HFFc6 (cell line): ENCODE data around the gene PRLR. TPM values are rescaled to one million over a fixed set of nuclear protein-coding genes. Genes with fewer than 3 reads are reported as not detected.
A peak's percentile ranks its signal among the peaks of the same experiment; 100 is the strongest.

Source experiments
- DNase-seq: peaks from one replicate; pipeline ENCODE4 v3.0.0-alpha.2; 2018
- H3K27ac Mint-ChIP-seq: 2 replicates; pipeline ENCODE4 v1.8.0; 2020; ENCODE audit warnings: mild to moderate bottlenecking, mixed read lengths
- H3K27me3 Mint-ChIP-seq: 2 replicates; pipeline ENCODE4 v1.8.0; 2021; ENCODE audit warnings: mild to moderate bottlenecking, moderate library complexity, mixed read lengths; ENCODE audit not compliant: insufficient read depth
- H3K36me3 Mint-ChIP-seq: 2 replicates; pipeline ENCODE4 v1.8.0; 2021; ENCODE audit warnings: low read depth, mixed read lengths
- H3K4me1 Mint-ChIP-seq: 2 replicates; pipeline ENCODE4 v1.8.0; 2020; ENCODE audit warnings: low read depth, mixed read lengths
- H3K4me3 Mint-ChIP-seq: 2 replicates; pipeline ENCODE4 v1.8.0; 2020; ENCODE audit warnings: mild to moderate bottlenecking, moderate library complexity, mixed read lengths
- H3K9me3 Mint-ChIP-seq: 2 replicates; pipeline ENCODE4 v1.8.0; 2020; ENCODE audit warnings: mild to moderate bottlenecking, mixed read lengths
- CTCF ChIP-seq: fragments of 200-600 bp; sonication (generic); IDR thresholded peaks from 2 replicates; pipeline ENCODE4 v1.5.0; 2021; ENCODE audit warnings: antibody characterized with exemption, mild to moderate bottlenecking
- total RNA-seq, 6 experiments: library from RNA; stranded (reverse); fragmentation: NEBNext Ultra II Directional; extraction: Animal tissue kit (Norgen Biotek cat#: 25700); gene quantifications; 2 replicates in 1 of 6; 3 replicates in 5 of 6; pipeline ENCODE4 v1.2.3, GENCODE V29; 2021

Gene PRLR
- total RNA-seq, 6 experiments from 2014 or later: 0.91 to 1.5 (median 1.3) TPM

DNA sequence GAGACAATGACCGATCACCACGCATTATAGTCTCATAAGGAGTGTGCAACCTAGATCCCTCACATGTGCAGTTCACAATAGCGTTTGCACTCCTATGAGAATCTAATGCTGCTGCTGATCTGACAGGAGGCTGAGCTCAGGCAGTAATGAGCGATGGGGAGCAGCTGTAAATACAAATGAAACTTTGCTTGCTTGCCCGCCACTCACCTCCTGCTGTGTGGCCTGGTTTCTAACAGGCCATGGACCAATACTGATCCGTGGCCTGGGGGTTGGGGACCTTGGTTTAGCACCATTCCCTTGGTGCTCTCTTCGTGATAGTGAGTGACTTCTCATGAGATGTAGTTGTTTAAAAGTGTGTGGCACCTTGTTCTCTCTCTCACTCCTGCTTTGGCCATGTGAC, 50.2 kb downstream of the PRLR start:
- Mint-ChIP-seq H3K4me3 (no peak overlapping the region), H3K27me3 (peaks cover 2% of the 10 kb centered on the region), H3K9me3 (no peaks in the 10 kb centered on the region), H3K27ac (no peak overlapping the region), H3K36me3 (no peaks in the 10 kb centered on the region), H3K4me1 (peaks cover 10% of the 10 kb centered on the region)
- TF ChIP-seq CTCF: no peak
- DNase-seq: no peak

GRCh38 chr5:35177783-35178182, 52.5 kb downstream of the PRLR start:
- Mint-ChIP-seq H3K27me3 (peaks cover 2% of the 10 kb centered on the region), H3K9me3 (no peaks in the 10 kb centered on the region), H3K4me3 (no peak overlapping the region), H3K36me3 (no peaks in the 10 kb centered on the region), H3K4me1 (peaks cover 4% of the 10 kb centered on the region), H3K27ac (no peak overlapping the region)
- no peak for DNase-seq
- no peak for TF ChIP-seq CTCF

DNA sequence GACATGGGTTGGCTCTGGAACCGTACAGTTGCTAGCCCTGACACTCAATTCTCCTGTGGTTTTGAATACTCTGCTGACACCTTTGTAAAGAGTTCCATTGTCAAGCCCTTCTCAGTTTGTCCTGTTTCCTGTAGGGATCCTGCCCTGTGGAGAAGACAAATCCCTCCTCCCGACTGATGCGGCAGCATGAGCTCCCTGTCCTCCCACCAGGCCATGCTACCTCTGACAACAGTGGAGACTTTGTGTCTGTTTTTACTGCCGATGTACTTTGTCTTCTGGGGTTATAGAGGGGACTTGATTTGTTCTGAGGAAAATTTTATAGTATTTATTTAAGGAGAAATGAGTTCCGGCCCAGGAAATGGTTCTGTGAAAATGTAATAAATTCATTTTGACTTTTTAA, 57.8 kb downstream of the PRLR start:
- Mint-ChIP-seq H3K27me3 (peaks cover 2% of the 10 kb centered on the region), H3K27ac (no peak overlapping the region), H3K9me3 (0 out of 2 replicates have a peak, but pooled peaks cover 2% of the 10 kb centered on the region), H3K4me3 (no peak overlapping the region), H3K36me3 (no peaks in the 10 kb centered on the region), H3K4me1 (no peaks in the 10 kb centered on the region)
- no peak for TF ChIP-seq CTCF
- no peak for DNase-seq

DNA sequence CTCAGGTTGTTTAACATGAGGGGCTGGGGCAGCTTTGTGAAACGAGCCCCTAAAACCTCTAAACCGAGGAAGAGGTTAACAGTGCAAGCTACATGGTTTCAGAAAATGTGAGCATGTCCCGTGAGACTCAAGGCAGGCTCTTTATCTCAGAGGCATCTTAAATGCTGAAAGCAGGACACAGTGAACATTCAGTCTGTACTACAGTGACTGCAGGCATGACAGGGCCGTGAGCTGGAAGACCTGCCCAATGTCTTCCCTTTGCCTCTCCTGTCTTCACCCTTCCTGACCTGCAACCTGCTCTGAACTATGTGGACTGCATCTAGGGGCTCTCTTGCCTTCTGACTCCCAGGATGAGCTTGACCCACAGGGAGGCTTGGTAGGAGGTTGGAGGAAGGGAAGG, 58.3 kb downstream of the PRLR start:
- TF ChIP-seq CTCF: no peak
- H3K4me1 Mint-ChIP-seq: no peaks in the 10 kb centered on the region
- no peak overlapping the region for H3K4me3 Mint-ChIP-seq
- no peak overlapping the region for H3K27ac Mint-ChIP-seq
- 0 out of 2 replicates have a peak, but pooled peaks cover 5% of the 10 kb centered on the region for H3K9me3 Mint-ChIP-seq
- no peak for DNase-seq
- no peaks in the 10 kb centered on the region for H3K36me3 Mint-ChIP-seq
- peaks cover 2% of the 10 kb centered on the region for H3K27me3 Mint-ChIP-seq

GRCh38 chr5:35171078-35171477, 59.2 kb downstream of the PRLR start:
- DNase-seq: no peak
- H3K9me3 Mint-ChIP-seq: 0 out of 2 replicates have a peak, but pooled peaks cover 5% of the 10 kb centered on the region
- no peak for TF ChIP-seq CTCF
- no peak overlapping the region for H3K4me3 Mint-ChIP-seq
- H3K27ac Mint-ChIP-seq: no peak overlapping the region
- H3K4me1 Mint-ChIP-seq: no peaks in the 10 kb centered on the region
- H3K36me3 Mint-ChIP-seq: no peaks in the 10 kb centered on the region
- H3K27me3 Mint-ChIP-seq: peaks cover 2% of the 10 kb centered on the region

DNA sequence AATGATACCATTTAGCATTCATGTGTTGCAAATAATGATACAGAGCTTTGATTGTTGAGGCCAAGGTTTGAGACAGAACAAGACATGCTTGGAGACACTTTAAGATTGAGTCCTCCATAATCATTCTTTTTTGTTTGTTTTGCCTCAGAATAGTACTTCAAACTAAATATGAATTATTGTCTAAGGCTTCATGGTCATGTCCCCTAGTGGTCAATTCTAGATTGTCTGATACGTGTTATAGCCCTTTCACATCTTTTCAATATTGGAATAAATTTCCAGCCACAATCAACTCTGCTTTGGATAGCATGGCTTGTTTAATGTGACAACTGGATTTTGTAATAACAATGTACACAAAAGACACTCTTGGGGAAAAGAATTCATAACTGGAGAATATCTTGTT, 64.2 kb downstream of the PRLR start:
- no peak for DNase-seq
- peaks cover 4% of the 10 kb centered on the region for H3K27me3 Mint-ChIP-seq
- 0 out of 2 replicates have a peak, but pooled peaks cover 5% of the 10 kb centered on the region for H3K9me3 Mint-ChIP-seq
- H3K36me3 Mint-ChIP-seq: no peaks in the 10 kb centered on the region
- H3K4me3 Mint-ChIP-seq: no peak overlapping the region
- TF ChIP-seq CTCF: peak; percentile 75
- no peak overlapping the region for H3K27ac Mint-ChIP-seq
- peaks cover 10% of the 10 kb centered on the region; the same call in 1 of the 2 replicates for H3K4me1 Mint-ChIP-seq
